ENCODE measurements around the gene PDE4D.
"Not testable (repeated sequence)": the region's sequence is repeated elsewhere in the genome, so short reads cannot be mapped to it uniquely, and the experiment has no call there.

PDE4D gene

DNA sequence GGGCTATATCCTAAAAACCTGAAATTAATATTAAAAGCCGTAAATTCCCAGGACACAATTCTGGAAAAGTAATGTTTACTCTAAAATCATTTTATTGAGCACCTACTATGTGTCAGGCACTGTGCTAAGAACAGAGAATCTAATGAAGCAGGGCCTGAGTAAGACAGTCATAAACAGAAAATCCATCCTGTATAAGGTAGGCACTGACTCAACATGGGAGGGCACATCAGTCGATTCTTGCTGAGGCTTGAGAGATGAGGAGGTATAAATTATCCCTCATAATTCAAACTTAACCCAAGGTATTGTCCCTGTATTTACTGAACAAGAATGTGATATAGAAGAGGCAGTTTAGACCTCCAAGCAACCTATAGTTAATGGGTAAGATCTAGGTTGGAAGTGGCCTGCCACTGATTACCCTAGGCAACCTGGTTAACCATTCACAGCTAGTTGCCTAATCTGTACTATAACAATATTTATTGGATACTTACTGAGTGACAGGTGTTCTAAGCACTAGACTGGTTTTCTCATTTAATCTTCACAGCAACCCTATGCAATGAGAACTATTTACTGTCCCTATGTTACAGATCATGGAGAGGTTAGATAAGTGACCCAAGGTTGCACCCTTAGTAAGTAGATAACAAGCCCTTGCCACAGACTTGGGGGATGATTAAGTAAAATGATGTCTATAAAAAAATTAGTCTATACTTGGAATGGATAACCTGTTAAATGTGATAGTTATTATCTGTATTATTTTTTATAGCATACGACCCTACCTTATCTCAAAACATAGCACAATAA lies 317.7 kb downstream of the PDE4D start:
- DNase-seq, result no peak

DNA sequence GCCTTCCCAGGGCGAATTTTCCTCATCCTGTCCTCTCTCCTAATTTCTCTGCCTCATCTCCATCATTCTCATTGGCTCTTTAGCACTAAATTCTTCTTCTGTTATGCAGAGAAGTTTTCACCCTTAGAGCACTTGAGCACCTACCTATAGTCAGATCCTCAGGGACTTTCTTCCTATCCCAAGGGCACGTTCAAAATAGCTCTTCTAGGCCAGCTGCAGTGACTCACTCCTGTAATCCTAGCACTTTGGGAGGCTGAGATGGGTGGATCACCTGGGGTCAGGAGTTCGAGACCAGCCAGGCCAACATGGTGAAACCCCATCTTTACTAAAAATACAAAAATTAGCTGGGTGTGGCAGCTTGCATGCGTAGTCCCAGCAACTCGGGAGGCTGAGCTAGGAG lies 320.0 kb downstream of the PDE4D start:
- DNase-seq, result not testable (repeated sequence)

DNA sequence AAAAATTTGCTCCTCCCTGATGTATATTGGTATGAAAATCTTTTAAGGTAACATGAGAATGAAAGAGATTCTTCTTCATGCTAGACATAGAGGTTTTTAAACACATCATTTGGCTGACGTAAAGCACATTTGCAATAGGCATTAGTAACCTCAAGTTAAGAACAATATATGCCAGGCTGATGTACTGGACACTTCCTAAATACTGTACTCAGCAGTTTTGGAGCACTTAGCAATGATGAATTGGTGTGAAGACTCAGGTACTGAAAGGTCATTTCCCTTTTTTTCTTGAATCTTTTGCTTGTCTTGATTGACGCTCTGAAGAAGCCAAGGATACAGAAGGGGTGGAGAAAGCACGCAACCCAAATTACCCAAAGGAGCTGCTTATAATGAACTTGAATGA lies 322.5 kb downstream of the PDE4D start:
- no peak for DNase-seq

DNA sequence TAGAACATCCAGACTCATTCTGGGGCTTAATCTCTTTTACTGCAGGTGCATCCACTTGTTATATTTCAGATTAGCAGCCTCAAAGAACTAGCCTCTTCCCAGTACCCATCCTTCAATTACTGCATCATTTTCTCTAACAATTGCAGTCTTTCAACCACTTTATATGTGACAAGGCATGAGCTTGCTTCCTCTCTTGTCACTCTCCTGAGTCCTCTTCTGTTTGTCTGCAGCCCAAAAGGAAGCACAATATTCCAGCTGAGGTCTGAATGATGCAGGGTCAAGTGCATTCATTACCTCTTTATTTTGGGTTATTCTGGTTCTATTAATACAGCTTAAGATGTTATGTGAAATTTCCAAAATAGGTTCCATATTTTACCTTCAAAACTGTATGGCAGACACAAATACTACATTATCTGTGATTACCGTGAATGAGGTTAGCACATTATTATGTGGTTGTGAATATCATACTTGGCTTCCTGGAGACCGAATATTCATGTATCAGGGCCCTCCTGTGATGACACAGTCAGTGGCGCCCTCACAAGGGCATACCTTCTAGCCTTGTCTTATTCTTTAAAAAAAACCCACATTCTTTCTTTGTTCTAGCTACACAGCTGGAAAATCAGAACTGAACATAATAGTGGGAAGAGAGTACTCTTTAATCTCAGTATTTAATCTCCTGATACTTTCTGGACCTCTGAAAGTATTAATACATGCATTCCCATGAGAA lies 323.8 kb downstream of the PDE4D start:
- no peak for DNase-seq

DNA sequence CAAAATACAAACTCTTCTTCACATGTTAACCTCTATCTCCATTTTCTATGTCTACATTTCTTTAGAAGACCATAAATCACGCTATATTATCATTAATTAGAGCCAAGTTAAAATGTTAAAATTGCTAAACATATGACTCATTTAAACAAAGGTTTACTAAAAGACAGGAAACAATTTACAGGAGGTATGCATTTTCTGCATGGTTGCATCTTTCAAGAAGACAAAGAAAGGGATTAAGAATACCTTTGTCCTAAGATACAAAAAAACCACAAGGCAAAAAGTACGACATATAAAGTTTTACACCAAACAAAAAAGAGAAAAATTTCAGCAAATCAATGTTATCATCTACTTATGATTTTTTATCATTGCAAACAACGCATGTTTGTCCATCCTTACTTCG lies 324.4 kb downstream of the PDE4D start:
- DNase-seq, result no peak

DNA sequence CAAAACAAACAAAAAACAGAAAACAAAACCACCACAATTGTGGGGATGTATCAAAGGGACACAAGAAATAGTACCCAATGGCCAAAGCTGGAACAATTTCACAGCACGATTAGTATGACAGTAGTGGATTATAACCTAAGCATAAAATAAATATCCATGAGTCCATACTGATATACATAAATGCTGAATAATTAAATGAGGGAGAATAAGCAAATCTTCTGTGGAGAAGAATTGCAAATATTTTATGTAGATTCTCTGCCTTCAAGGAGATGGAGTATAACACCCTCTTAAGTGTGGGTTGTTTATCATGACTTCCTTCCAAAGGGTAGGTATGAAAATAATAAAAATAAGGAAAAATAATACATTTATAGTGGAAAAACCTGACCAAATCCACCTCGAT lies 325.4 kb downstream of the PDE4D start:
- no peak for DNase-seq

DNA sequence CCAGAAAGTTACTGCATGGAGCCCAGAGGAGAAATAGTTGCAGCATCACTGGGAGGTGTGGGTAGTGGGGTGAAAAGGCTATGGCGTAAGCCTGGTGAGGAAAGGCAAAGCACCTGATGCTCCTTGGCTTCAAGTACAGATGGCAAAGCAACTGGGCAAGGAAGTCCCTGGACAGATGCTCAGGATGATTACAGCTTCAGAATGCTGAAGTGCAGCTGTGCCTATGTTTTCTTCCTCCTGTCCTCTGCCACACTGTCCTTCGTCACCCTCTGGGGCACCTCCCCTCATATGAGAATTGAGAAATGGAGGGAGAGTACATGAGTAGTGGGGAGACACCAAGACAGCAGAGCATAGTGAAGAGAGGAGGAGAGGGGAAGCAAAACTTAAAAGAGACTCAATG lies 328.0 kb downstream of the PDE4D start:
- no peak for DNase-seq

DNA sequence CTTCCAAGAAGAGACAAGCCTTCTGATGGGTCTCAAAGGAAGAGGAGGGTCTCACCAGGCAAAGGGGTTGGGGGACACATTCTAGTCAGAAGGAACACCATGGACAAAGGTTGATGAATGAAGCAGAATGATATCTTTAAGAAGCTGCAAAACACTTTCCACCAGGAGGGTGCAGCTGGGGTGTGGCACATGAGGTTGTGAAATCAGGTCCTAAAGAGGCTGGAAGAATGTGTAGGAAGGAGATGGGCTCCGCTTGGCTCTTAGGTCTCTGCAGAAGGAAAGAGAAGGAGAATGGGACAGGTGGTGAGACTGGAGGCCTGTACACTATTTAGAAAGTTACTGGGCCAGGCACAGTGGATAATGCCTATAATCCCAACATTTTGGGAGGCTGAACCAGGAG lies 328.6 kb downstream of the PDE4D start:
- DNase-seq, result no peak

DNA sequence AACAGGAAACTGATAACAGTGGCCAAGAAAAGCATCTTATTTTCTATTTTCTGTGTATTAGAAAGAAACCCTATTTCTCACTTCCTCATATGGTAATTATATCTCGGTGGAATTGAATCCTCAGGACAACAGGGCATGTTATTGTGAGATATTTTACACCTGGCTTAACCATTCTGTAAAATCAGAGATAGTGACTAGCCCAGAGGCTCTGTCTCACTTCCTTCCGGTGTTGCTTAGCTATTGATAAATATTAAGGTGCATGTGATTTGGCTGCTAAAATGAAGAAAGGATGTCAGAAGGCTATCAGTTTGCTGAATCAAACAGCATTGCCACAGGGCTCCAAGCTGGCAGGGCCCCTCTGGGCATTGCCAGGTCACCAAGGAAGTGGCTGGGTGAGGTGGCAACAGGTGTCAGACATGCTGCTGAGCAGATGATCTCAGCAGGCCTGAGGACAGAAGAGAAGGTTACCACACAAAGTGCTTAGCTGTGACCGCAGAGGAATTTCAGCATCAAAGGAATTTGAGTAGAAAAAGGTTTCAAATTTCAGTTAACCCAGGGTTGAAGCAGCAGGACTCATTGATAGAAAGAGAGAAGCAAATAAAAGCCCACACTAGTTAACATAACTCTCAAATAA lies 330.7 kb downstream of the PDE4D start:
- DNase-seq, result no peak

DNA sequence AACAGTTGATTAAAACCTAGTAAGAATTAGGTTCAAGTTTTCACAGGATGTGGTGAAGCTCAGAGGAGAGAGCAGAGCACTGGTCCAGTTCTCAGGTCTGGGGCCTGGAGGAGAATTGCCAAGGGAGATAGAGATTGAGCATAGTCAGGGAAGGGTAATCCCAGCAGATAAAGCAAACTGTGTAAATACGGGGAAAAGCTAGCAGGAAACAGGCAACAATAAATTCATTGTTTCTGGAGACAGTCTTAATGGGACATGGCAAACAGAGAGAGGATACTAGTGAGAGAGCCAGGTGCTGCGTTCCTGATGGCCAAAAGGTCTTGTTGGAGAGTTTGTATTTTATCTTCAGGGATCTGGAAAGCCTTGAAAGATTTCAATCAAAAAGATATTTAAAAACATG lies 333.0 kb downstream of the PDE4D start:
- DNase-seq, result no peak

DNA sequence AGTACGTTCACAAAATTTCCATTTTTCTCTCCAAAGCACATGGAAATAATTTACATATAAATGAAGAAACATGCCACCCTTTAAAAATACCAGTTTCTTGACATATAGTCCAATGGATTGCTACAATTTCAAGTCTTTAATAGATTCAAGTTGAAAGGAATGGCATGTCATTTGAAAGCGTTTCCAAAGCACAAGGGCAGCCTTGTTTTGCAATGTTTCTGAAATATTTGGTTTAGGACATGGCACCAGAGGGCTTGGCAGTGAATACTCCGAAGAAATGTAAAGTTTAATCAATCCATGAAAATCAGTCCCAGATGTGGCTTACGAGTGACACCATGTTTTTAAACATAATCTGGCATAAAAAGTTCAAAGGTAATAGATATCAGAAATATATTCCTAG lies 333.7 kb downstream of the PDE4D start:
- no peak for DNase-seq

DNA sequence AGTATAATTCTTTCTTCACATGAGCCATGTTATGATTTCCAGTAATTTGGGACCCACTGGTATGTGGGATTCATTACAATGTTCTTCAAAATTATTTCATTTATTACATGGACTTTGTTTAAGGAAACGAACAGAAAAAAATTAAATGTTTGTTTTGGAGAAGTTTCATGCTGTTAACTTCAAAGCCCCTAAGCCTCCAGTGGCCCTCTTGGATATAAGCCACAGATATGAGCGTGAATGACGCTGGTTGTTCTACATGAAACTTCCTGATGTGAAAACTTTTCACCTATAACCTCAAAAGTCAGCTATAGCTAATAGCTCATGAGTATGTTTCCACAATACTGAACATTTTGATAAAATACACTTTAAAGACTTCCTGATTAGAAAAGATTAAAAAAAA lies 334.2 kb downstream of the PDE4D start:
- DNase-seq, result no peak

DNA sequence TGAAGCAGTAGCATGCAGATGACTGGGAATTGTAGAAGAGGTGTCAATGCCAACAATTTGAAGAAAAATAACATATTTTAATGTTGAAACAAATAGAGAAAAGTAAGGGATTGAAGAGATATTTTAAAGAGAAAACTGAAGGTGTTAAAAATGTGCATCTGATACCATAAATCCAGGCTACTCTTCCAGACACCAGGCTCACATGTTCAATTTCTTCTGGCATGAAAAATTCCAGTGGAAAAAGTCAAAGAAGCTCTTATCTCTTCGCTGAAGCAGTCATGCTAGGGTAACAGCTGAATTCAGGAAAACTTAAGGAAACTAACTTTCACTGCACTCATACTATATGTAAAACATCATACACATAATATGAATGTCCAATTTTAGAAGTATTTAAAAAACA lies 335.0 kb downstream of the PDE4D start:
- DNase-seq, result no peak

DNA sequence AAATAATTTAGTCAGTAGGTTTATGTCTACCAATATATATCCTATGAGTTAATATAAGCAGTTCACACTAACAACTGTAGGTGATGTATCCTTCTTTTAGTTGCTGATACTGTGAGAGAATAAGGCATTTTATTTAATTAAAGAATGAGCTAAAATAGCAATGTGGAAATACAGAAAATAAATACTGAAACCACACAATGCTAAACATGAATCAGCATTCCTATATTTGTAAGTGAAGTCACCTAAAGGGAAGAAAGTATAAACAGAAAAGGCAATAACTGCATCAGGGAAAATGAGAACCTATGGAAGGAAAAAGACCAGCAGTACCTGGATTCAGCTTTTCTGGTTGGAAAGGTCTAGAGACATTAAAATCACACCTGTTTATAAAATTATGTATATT lies 336.0 kb downstream of the PDE4D start:
- DNase-seq, result no peak

DNA sequence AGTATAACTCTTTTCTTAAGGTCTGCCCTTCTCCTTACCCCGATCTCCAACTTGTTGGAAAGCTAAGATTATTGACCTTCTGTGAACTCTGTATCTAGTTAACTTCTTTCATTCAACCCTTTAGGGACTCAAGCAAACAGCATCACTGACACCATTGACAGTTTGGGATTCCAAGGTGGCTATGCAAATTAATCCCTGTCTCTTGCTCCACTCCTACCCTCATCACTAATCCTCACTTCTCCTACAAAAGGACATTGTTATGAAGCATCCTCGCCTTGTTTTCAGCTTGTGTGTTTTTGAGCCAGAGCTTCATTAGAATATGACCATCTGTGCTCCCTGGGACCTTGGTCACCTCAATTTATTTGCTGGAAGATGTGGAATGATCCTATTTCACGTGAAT lies 337.9 kb downstream of the PDE4D start:
- no peak for DNase-seq

DNA sequence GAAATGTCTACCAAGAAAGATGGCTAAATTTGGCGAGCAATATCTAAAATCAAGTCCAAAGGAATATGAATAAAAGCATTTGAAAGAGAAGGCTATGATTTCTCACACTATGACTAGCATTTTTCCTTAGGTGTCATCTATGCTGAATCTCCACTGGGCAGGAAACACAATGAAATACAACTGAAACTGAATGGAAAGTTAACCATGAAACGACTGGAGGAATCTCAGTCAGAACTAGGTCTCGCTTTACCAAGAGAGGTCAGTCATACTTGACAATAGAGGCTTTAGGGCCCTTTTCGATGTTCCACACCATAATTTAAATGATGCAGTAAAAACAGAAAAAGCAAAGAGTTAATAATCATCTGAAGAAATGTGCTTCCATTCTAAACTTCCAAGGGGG lies 339.0 kb downstream of the PDE4D start:
- DNase-seq, result no peak

DNA sequence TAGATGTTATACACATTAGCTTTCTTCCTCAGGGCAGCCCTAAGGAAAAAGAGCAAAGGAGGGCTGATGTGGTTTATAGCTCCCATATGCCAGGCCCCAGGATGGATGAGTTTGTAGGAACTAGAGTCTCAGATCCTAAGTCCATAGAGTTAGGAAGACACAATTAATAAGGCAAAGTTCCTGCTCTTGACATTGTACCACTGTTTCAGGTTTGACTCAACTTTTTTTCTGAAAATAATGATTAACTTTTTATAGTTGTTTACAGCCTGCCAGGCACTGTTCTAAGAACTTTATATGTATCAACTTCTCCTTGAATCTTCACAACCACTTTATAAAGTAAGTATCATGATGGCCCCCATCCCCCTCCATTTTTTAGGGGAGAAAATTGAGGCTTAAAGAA lies 339.5 kb downstream of the PDE4D start:
- DNase-seq, result no peak

DNA sequence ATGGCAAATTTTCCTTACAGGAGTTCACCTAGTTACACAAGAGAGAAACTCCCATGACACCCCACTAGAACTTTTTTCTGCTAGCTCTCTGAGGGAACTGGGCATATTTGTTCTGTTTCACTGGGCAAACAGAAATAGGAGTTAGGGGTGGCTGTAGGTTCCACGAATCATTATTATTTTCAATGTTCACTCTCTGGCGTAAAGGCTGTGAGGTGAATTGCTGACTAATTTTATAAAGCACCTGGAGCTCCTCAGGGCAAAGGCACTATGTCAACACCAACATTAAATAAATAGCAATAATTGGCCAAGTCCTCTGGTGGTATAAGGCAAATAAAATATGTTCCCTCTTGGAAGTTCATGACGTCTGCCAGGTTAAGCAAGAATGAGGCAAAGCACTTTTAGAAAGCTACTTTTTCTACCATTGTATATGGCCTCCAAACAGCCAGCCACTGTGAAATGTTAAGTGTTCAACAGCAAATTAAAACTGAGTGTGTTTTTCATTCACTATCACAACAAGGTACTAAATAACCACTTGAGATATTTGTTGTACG lies 344.6 kb downstream of the PDE4D start:
- DNase-seq, result no peak

DNA sequence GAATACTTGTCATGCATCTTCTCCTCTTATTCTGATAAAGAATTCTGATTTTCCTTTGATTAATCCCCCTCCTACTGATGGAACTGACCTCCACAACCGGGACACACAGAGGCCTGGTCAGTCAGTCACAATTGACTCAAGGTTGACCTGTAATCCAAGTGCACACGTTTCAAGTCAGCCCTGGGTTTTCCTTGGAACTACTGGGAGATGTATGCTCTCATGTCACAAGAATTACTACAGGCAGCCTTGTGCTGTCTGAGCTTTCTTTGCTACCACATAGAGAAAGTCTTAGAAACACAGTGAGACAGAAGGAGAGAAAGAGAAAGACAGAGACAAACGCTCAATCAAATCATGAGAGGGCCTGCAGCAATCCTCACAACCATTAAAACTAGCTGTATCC lies 345.8 kb downstream of the PDE4D start:
- DNase-seq, result no peak

DNA sequence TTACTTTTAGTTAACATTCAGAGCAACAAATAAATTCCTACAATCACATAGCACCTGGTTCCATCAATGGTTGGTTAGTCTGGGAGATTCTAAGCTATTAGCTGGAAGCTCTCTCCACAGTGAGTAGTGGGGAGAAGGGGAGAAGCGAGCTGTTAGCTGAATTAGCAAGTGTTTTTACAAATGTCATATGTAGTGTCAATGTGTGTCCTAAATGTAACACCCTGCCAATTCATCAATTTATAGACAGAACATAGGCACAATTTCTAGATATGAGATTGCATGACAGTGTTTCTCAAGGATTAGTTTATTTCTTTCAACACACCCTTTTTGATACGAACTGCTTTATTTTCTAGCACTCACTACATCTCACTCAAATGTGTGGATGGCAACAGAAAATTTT lies 349.0 kb downstream of the PDE4D start:
- no peak for DNase-seq

DNA sequence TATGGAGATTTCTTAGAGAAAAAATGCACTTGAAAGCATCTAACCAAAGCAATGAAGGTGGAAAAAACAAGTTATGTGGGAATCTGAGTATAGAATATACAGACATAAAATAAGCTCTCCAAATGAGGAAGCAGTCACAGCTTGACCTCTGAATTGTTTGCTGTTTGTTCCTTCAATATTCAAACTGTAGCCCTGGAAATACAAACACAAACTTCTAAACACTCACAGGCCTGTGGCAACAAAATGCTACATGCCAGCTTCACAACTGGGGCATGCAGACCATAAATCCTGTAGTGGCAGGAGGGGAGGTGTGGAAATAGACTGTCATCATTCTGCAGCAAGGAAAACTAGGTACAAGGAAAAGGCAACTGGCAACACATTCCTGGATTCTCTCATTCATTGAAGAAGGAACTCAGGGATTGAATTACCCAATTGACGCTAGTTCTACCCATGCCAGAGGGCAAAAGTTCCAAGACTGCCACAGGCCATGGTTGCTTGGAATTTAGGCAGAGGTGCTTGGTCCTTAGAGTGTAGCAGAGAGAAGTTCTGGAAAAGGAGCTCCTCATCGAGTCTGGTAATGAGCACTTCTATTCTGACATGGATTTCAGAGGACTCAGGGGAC lies 349.6 kb downstream of the PDE4D start:
- no peak for DNase-seq

DNA sequence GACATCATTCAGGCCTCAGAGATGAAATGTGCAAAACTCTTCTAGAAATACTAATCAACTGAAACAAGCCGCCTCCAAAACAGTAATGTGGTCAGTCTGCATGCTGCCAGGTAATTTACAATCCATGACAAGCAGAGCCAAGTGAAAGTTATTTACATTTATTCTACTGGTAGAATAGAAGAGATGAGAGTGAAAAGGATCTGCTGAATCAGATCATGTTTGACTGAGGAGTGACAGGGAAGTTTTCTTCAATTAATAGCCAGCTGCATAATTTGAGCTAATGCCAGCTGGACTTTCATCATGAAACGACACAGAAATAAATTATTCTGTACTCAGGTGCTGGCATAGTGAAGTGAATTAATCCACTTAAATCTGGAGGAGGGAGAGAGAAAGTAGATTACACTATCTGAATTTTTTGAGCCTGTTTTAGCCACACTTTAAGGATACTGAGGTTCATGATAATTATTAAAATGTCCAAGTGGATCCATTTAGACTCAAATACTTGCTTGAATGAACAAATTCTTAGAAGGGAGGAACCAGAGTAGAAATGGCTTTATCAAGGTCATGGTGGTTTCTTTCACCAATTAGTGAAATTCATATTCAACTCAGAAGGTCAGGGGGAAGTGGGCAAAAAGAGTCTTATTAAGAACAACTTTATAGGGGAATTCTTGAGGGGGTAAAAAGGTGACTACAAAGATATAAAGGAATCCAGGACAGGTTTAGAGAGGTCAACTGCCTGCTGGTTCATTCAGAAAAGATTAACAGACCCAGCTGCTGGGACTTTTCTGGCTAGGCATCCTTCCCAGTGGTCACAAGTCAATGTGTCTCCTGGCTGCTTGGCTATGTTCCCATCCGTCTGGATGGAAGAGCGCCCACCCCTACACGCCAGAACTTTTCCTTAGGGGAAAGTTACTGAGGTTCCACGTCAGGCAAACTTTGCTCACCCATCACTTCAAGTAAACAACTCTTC lies 350.4 kb downstream of the PDE4D start:
- DNase-seq, result no peak

Measured in retina (tissue), 1 donor.